HG02885 (cell line): ENCODE measurements around the gene EPHA8.

Source experiments
- ATAC-seq: cut with Tn5 transposase; IDR thresholded peaks from one replicate; pipeline ENCODE4 v1.9.1; 2021; ENCODE audit warnings: mild to moderate bottlenecking; ENCODE audit not compliant: unreplicated experiment, poor library complexity

EPHA8 gene

DNA sequence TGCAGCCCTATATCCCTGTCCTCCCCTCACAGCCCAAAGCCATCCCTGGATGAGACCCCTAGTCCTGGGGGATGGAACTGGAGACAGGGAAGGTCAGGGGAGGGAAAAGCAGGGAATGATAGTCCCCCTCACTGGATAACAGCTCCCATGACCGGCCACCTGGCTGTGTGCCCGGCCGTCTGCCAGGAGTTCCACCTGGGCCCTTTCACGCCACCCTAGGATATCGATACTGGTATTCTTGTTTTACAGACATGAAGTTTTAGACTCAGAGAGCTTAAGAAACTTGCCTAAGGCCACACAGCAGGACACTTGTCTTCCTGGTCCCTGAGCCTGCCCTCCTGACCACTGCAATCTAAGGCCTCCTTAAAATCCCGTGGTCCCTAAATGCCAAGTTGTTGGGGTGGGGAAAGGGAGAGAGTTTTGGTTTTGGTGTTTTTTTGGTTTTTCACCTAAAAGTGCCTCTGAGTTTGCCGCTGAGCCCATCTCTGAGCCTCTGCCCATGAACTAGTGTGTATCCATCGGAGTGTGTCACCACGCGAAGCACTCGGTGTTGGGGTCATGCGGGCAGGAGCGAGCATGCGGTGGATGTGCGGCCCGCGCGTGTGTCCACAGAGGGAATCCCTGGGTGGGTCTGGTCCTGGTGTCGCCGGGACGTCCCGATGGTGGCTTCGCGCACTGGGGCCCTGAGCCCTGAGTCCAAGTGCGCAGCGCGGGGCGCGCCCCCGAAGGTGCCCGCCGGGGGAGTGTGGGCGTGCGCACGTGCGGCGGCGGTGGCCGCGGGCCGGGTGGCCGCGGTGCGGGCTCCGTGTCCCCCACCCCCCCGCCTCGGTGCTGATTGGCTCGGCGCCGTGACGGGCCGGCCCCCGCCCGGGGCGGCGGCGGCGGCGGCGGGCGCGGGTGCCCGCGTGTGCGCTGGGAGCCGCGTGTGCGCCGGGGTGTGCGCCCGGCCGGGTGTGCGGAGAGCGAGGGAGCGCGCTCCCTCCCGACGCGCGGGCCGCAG, at the start of gene EPHA8:
TSS of gene EPHA8 (plus strand) at position 906 of the 1,000 bp plus-strand sequence. CDS start 147 bp downstream, outside the sequence.
- no peak for ATAC-seq

DNA sequence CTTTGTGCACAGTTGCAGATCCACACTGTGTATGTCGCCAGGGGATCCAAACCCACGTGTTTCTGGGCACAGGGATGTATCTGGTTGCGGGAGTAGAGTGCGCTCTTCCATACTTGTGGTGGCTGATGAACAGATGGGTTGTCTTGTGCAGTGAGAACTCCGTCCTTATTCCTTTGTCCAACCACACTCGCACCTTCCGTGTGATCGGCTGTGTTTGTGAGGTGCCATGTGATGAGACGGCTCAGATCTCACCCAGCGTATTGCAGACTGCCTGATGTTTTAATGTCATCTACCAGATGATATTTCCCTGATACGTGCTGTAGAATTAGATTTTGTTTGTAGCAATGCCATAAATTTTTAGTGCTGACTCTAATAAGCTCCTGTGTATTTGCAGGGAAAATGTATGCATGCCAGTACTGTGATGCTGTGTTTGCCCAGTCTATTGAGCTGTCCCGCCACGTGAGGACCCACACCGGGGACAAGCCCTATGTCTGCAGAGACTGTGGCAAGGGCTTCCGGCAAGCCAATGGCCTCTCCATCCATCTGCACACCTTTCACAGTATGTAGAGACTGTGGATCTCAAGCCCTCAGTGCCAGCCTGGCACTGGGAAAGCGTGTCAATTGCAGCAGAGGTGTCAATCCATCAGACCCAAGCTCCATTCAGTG, 46.2 kb upstream of the EPHA8 start:
- no peak for ATAC-seq

DNA sequence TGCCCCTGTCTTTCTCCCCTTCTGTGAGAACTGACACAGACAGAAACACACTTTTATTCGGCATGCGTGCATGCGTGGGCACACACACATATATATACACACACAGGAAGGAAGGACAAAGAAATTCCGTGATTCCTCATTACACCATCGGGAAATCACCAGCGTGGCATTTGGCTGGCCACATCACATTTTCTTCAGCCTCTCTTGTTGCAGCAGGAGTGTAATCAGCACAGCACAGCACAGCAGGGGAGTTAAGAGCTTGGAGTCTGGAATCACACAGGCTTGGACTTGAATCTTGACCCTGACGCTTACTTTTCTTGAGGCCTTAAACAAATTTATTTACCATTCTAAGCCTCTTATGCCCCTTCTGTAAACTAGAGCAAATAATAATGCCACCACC, 45.3 kb upstream of the EPHA8 start:
- ATAC-seq: no peak

DNA sequence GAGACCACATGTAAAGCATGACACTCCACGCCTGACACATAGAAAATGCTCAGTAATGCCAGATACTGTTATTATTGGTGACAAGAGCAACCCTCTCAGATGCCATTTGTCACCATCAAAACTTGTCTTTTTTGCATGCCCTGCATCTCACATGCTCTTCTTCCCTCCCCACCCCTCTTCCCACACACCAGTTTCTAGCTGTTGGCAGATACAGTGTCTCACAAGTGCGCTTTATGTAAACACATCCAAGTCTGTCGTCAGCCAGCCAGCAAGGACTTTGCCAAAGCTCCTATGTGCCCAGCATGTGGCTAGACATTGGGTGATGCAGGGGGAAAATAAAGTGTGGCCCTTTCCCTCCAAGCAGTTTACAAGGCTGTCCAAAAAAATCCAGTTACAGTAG, 44.9 kb upstream of the EPHA8 start:
- ATAC-seq: no peak

DNA sequence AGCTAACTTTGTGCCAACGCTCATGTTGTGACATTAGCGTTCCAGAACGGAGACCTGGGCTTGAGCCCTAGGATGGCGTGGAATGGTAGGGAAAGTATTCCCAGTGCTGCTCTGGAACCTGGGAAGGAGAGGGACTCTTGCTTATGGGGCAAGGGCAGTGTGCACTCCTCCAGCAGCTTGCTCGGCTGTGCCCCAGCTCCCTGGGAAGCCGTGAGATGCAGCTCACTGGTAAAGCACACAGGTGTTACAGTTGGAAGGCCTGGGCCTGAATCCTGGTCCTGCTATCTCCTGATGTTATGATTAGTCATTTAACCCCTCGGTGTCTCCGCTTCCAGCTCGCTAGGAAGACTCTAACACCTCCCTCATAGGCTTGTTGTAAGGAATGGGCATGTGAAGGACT, 42.4 kb upstream of the EPHA8 start:
- ATAC-seq: no peak

DNA sequence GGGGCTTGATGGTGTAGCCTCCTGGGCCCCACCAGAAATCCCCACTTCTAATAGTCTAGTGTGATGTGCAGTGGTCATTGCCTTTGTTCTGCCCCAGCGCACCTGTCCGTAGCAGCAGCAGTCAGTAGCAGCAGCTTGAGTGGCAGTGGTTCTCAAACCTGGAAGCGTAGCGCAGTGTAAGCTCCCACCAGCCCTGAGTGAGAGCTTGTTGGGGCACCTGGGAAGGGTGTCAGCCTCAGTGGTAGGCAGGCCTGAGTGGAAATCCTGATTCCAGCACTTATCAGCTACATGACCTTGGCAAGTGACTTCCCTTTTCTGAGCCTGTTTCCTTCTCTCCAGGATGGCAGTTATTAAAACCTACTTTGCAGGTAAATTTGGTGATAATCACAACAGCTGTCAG, 41.6 kb upstream of the EPHA8 start:
- ATAC-seq: no peak

DNA sequence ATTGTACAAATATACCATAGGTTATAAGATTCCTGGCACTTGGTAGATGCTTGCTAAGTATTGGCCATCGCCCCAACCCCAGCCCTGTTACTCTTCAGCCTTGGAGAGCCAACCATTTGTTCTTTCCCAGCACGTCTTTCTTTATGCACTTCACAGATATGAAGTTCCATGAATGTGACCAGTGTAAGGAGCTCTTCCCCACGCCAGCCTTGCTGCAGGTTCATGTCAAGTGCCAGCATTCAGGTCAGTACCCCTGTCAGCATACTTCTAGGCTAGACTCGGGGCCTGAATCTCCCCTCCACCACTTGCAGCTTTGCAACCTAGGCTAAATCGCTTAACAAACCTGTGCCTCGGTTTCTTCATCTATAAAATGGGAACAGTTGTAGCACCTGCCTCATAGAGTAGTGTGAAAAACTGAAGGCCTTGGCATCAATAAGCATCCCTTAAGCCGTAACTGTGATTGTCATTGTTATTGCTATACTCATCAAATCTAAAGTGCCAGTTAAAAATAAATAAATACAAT, 41.0 kb upstream of the EPHA8 start:
- ATAC-seq: no peak

DNA sequence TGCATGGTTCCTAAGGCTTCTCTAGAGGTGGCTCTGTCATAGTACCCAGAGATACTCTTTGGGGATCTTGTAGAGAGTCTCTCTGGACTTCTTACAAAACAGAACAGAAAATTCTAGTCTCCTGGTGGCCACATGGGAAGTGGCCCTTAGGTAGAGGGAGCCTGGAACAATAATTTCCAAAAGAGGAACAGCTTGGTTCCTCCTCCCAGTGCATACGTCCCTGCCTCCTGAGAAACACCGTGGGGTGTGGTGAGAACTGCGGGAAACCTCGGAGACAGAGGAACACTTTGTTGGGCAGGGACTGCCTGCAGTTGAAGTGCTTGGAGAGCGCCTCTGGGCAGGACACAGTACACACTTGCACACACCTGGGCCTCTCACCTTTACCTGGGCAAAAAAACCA, 38.8 kb upstream of the EPHA8 start:
- ATAC-seq: no peak

DNA sequence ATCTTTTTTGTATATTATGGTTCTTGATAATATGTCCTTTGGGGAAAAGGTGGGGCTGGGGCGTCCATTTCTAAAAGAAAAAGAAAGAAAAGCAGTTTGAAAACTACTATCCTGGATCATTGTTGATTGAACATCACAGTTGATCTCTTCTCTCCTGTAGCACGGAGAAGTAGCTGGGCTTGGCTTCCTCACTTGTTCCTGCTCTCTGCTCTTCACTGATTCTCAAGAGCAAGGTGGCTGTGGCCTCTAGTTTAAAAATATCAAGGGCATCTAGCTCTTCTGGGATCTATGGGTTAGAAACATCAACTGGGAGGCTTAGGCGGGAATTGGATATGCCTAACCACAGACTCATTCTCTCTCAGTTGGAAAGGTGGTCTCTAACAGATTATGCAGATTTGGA, 38.1 kb upstream of the EPHA8 start:
- ATAC-seq: no peak

DNA sequence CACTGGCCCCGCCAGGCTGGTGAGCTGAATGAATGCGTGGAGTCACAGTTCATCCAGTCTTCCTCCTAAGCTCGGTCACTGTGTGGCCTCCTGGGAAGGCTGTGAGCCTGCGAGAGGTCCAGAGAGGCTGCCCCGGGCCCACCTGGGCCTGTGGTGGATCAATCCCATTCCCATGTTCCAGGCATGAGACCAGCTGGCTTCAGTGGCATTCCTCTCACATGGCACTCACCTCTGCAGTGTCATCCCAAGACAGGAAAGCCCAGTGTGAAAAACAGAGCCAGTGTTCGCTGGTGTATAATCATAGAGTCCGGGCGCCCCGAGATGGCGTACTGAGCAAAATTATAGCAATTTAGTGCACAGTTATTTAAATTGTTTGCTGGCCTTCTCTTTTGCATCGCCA, 37.6 kb upstream of the EPHA8 start:
- no peak for ATAC-seq

DNA sequence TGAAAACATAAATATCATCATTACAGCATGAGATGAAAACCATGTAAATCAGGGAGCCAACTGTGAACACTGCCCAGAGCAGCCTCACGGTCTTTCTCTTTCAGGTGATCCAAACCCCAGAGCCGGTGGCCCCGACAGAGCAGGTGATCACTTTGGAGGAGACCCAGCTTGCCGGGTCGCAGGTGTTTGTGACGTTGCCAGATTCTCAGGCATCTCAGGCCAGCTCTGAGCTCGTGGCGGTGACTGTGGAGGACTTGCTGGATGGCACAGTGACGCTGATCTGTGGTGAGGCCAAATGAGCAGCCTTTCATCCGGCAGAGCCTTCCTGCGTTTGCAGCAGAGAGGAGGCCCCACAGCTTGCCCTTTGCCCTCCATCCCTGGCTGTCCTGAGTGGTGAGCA, 37.2 kb upstream of the EPHA8 start:
- ATAC-seq: no peak

DNA sequence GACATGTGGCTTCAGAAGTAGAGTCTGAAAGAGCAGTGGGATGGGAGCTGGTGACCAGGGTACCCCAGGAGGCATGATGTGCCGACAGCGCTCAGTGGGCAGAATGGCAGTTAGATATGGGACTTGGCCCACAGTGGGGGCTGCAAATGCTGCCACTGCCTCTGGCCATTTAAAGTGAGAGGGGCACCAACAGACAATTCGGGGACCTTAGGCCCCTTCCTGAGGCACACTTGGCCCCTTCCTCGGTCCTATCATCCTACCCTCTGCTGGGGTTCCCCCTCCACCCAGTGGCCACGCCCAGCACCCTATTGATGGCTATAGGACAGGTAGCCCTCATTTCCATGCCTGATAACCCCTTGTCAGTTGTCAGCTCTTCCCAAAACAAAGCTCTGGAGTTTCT, 36.6 kb upstream of the EPHA8 start:
- ATAC-seq: no peak

DNA sequence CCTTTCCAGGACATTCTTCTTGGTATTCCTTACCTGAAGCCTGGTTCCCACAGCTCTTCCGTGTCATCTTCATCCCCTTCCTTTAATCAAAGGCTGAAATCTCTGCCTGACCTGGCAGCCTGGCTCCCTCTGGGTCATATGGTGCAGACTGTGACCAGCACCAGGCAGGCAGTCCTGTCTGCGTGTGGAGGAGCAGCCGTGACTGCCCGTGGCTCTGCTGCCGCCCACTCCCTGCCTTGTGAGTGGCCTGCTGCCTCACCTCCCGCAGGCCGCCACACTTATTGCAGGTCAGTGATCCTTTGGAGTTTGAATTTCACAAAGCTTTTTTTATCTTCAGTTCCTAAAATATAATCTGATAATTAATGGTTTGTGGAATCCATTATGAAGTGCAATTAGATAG, 36.2 kb upstream of the EPHA8 start:
- ATAC-seq: no peak

DNA sequence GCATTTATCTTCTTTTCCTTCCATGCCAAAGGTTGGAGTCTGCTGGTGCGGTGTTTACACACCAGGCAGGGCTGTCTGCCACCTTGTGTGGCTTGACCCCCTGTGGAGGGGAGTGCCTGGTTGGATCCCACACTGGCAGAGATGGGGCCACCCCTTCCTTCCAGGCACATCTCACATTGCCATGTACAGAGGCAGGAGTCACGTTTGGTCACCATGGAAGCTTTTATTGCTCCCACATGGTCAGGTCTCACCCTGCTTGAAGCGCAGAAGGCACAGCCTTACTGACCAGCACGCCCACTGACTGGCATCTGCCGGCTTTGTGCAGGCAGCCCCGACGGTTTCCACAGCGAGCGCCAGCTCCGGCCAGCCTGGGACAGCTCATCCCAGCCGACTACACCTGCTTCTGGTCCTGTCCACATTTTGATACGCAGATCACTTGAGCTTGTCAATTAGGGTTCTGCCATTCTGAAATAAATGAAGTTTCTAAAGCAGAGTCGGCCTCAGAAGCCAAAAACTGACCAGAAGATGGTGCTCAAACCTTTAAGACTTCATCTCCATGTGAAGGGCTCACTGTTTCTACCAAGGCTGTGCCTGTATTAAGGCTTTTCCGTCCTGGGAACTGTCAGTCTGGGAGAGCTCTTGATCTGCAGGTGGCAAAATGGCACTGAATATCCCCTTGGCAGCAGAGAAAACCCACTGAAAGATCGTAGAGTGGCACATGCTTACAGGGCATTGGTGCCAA, 35.6 kb upstream of the EPHA8 start:
- ATAC-seq: no peak

DNA sequence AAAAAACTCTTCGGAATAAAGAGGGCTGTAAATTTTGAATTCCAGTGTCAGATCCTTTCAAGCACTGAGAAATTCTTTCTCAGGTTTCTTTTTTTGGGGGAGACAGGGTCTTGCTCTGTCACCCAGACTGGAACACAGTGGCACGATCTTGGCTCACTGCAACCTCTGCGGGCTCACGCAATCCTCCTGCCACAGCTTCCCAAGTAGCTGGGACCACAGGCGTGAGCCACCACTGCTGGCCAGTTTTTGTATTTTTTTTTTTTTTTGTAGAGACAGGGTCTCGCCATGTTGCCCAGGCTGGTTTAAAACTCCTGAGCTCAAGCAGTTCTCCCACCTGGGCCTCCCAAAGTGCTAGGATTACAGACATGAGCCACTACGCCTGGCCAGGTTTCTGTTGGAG, 34.8 kb upstream of the EPHA8 start:
- ATAC-seq: no peak

DNA sequence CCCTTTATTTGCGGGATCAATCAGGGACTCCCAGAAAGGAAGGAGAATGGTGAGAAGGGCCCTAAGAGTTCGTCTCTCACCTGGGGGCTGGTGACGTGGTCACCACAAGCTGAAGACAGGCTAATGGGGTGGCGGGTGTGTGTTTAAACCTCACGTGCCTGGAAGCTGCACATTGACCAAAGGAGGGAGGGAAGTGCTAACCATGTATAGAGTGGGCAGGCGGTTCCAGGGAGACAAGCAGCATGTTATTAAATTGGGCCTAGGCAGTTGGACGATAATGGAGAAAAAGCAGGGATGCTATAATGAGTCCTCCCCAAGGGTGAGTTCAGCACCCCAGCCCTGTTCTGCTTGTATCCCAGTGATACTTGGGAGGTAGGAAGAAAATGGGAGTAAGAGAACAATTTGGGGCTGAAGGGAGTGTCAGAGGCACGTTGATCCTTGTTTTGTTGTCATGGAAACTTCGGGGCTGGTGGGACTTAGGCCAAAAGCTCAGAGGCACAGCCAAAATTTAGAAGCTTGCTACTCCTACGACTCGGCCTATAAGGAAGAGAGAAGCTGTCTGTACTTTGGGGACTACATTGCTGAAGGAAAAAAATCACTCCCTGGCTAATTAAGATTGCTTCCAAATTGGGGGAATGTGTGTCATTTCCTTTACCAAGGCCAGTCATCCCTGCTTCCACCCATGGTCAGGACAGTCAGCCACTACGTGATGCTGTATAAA, 33.2 kb upstream of the EPHA8 start:
- ATAC-seq: no peak

DNA sequence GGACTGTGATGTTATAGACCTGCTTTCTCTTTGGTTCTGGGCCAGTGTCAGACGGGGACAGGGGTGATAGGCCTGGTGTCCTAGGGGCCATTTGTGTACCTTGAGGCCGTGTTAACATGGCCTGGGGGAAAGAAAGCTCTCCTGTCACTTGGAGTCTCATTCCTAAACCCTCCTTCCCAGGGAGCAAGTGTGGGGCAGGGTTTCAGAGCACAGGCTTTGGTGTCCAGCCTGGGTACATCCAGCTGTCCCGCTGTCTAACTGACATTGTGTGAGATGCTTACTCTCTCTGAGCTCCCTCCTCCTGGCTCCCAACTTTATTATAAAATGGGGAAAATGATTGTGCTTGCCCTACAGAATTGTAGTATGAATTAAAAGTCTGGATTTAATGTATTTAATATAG, 32.6 kb upstream of the EPHA8 start:
- no peak for ATAC-seq

DNA sequence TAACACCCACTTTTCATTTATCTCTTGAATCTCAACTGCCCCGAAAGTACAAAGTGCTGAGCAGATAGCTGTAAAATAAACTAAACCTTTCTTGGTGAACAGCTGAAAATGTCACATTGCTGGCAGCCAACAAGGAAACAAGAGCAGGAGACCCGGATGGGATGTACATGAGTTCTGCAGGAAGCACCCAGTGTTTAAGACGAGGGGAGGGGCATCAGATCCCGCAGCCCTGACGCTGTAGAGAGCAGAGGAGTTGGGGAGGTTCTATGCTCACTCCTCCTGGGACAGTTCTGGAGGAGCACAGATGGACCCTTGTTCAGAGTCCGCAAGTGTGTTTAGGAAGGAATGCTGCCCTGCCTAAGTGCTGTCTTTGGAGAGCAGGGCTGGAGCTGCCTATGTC, 32.0 kb upstream of the EPHA8 start:
- no peak for ATAC-seq

DNA sequence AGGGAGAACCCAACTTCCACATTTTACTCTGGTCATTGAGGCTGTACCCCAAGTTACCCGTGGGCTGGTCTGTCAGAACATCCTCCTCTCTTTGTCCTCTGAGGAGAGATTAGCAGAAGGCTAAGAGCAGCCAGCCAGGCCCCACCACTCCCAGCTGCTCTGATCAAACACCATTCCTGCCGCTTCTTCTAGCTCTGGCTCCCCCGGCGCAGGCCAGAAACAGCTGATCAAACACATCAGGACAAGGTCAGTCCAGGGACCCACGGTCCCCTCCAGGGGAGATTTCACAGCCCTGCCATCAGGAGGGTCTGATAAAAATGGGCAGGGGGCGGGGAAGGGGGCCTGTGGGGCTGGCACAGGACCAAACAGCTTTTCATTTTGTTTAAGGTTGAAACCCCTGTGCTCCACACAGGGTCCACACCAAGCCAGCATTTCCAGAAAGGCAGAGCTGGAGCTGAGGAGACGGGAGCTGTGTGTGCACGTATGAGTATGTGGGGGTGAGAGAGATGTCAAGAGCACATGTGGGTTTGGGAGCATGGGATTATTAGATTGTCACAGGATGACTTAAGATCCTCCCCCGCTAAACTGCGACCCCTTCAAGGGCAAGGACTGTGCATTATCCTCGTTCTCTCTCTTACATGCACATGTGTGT, 29.9 kb upstream of the EPHA8 start:
- ATAC-seq: no peak

DNA sequence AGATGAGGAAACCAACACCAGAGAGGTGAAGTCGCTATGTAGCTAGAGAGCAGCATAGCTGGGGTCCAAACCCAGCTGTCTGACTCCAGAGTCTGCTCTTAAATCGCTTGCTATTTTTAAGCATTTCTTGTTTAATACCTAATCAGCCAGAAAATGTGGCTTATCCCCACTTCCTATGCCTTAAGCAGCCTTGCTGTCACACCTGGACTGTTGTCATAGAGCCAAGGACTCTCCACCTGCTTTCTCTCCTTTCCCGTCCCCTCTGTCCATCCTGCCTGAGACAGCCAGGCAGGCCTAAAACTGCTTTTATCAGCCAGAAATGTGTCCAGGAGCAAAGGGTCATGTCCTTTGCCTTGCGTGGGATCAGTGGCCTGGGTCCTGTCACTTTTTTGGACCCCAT, 28.3 kb upstream of the EPHA8 start:
- ATAC-seq: no peak
